Measurements from ENCODE around the gene QSOX1. TPM values are rescaled to one million over a fixed set of nuclear protein-coding genes. Genes with fewer than 3 reads are reported as not detected.
A peak's percentile ranks its signal among the peaks of the same experiment; 100 is the strongest.

The QSOX1 gene
- total and polyA plus RNA-seq, 9 of the 15 experiments (the other 6 are each of a cell fraction or from before 2014, with no cell fraction given), result 4.0 to 53.1 (median 15.0) TPM

DNA sequence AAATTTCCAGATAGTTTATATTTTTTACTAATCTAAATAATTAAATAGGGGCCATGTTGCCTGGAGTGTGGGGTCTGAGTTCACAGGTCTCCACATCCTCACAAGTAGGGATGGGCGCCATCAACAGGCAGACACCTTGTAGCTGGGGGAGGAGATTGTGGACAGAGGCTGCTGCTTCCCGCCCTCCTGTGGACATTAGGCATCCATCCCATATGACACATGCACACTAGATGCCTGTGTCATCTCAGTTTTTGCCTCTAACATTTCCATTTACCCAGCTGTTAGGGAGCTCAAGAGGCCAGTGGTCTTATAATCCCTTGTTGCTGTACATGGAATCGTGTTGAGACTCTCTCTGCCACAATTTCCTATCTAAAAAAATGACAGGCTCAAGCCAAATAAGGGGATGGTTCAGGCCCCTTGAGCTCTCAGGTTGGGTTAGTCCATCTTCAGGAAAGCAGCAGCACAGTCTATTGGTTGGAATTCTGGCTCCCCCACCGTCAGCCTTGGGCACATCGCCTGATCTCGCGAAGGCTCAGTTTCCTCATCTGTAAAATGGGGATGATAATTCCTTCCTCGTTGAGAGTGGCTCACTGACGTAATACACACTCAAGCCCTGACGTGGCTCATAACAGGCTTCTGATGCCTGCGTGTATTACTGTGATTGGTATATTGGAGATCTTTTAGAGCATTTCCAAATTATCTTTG lies 89.0 kb downstream of the QSOX1 start (continued):
- peak in 1 of 3 experiments; percentile 48 for TF ChIP-seq YY1 (IDR thresholded peaks at IDR 0.05; ENCODE audit: borderline replicate concordance in 1 of 3, control insufficient read depth in 1 of 3, extremely low read depth in 1 of 3, insufficient read depth in 3 of 3, insufficient read length in 1 of 3, insufficient replicate concordance in 2 of 3, low read depth in 1 of 3, low read length in 2 of 3)
- TF ChIP-seq, protein P1, sequence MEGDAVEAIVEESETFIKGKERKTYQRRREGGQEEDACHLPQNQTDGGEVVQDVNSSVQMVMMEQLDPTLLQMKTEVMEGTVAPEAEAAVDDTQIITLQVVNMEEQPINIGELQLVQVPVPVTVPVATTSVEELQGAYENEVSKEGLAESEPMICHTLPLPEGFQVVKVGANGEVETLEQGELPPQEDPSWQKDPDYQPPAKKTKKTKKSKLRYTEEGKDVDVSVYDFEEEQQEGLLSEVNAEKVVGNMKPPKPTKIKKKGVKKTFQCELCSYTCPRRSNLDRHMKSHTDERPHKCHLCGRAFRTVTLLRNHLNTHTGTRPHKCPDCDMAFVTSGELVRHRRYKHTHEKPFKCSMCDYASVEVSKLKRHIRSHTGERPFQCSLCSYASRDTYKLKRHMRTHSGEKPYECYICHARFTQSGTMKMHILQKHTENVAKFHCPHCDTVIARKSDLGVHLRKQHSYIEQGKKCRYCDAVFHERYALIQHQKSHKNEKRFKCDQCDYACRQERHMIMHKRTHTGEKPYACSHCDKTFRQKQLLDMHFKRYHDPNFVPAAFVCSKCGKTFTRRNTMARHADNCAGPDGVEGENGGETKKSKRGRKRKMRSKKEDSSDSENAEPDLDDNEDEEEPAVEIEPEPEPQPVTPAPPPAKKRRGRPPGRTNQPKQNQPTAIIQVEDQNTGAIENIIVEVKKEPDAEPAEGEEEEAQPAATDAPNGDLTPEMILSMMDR (IDR thresholded peaks at IDR 0.05 in 2 of 3, conservative IDR thresholded peaks at IDR 0.05 in 1 of 3; ENCODE audit: insufficient read depth in 2 of 3, low read depth in 1 of 3, low read length in 3 of 3), result peak; percentile 41 to 85 (median 44); a peak in 5 of 6 replicates
- 0 out of 2 replicates have a peak, but pooled peaks have one; percentile 16 for TF ChIP-seq SMC3 (conservative IDR thresholded peaks at IDR 0.05; ENCODE audit: insufficient read depth, low read depth, low read length)
- peak; percentile 47; the same call in 1 of the 2 replicates for TF ChIP-seq SMARCA5 (IDR thresholded peaks at IDR 0.05)
- no peak for TF ChIP-seq TRIM28 (IDR thresholded peaks at IDR 0.05)
- TF ChIP-seq RAD21 (CRISPR knock-in tag; conservative IDR thresholded peaks at IDR 0.05 in 1 of 2, IDR thresholded peaks at IDR 0.05 in 1 of 2), result peak in 1 of 2 experiments; percentile 59; a peak in 2 of 4 replicates
- no peak for TF ChIP-seq DPF2 (IDR thresholded peaks at IDR 0.05)
- TF ChIP-seq XRCC4 (IDR thresholded peaks at IDR 0.05; ENCODE audit: extremely low read depth, insufficient read depth, insufficient read length), result no peak
- TF ChIP-seq PTBP1 (IDR thresholded peaks at IDR 0.05; ENCODE audit: low read depth, low read length), result no peak
- peak; percentile 55 to 57; a peak in 1 of 4 replicates for TF ChIP-seq KDM1A (IDR thresholded peaks at IDR 0.05)

Data from K562 (cell line).